ENCODE measurements around the gene PDCD10.

The PDCD10 gene

DNA sequence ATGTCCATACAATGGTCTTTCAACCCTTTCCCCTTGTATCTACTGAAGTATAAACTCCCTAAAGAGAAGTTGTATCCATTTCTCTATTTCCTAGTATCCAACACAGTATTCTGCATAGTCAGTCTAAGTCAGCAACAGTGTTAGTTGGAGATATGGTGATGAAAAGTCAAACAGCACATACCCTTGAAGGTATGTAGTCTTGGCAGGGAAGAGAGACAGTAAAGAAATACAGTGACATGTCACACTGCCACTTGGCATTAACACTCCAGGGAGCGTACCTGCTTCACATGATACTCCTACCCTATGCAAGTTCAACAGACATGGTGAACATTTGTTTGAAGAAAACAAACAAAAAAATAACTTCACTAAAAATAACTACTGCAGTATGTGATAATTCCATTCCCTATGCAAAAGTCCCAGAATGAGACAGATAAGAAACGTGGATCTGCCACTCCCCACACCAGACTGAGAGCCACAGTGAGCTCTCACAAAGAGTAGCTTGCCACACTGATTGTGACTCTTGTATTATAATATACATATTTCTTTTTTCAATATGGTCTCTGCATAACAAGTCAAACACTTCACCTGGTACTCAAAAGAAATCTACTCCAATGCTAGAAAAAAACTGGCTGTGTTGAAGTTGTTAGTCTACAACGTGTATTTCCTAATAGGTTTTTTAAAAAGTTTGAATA, 5.9 kb downstream of the PDCD10 start:
- peak in 1 of 2 experiments; percentile 84 for DNase-seq (ENCODE audit: low read depth in 1 of 2, low spot score in 1 of 2)
- in situ Hi-C loops (cut with HindIII; ENCODE audit: low pct_unique_long_range_greater_than_20kb, low sequenced_read_pairs): no loop called here
- no peak for TF ChIP-seq JUND (IDR thresholded peaks at IDR 0.05; ENCODE audit: low read depth)

DNA sequence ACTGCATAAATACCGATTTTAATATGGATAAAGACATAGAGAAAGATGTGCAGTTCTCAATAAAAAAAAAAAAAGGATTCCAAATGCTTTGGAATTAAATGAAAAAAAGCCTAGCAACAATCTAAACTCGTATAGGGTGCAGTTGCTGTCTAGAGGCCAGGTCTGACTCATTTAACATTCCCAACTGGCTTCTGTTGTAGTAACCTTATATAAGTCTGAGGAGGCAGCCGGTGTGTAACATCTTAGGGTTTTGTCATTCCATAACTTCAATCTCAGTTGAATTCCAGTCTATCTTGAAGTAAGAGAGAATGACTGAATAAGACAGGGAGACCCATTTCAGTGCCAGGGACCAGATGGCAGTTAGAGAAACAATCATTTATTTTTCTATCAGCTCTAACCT, 6.5 kb downstream of the PDCD10 start:
- peak in 1 of 2 experiments; percentile 38 for DNase-seq (ENCODE audit: low read depth in 1 of 2, low spot score in 1 of 2)
- TF ChIP-seq JUND (IDR thresholded peaks at IDR 0.05; ENCODE audit: low read depth): no peak
- in situ Hi-C loops (cut with HindIII; ENCODE audit: low pct_unique_long_range_greater_than_20kb, low sequenced_read_pairs): no loop called here

DNA sequence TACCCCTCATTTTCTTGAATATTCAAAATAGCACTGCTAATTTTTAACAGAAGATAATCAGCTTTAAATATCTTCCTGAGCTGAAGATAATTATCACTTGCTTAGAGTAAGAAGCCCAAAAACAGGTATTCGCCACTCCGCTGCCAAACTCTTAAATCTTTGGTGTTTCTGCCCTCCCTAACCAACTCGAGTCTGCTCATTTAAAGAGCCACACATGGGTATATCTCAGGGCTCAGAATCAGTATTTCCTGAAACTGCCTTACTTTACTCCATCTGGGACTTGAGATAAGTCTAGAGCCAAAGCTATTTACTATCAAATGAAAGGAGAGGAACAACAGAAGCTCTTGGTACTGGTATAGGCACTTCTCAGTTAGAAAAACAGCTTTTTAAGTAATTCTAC, 10.8 kb downstream of the PDCD10 start:
- no peak for TF ChIP-seq JUND (IDR thresholded peaks at IDR 0.05; ENCODE audit: low read depth)
- in situ Hi-C loops (cut with HindIII; ENCODE audit: low pct_unique_long_range_greater_than_20kb, low sequenced_read_pairs): no loop called here
- DNase-seq (ENCODE audit: low read depth in 1 of 2, low spot score in 1 of 2): no peak

DNA sequence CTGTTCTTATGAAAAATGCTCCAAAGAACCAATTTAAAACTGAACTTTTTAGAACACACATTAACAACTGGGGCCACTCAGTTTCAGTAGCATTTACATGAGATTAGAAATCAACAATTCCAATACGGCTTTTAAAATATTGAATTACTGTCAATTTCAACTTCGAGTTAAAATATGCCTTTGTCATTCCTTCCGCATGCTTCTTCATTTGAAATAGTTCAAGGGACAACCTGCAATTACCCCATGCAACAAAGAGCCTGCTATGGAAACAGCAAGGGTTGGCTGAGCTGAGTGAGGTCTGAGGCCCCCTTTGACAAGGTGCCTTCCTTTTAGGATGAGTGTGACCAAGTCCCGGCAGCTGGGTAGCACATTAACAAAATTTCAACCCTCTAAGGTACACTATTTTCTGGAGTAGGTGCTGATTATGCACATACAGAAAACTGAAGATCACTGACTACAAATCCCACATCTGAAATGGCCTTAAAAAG, 11.6 kb downstream of the PDCD10 start:
- in situ Hi-C loops (cut with HindIII; ENCODE audit: low pct_unique_long_range_greater_than_20kb, low sequenced_read_pairs): no loop called here
- no peak for TF ChIP-seq JUND (IDR thresholded peaks at IDR 0.05; ENCODE audit: low read depth)

DNA sequence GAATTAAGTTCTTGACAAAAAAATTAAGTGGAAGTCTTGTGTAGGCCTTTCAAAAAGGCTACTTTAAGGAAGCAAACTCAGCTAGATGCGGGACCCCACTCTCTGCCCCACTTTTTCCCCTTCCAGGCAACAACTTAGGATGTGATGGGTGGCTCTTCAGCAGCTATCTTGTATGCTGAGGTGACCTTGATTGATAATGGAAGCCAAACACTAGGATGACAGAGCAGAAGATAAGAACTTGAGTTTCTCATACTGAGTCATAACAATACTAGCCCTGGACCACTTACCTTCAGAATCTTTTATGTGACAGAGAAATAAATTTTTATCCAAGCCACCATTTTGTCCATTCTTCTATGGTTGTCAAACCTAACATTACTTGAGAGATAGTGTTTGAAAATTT, 16.1 kb downstream of the PDCD10 start:
- no peak for DNase-seq (ENCODE audit: low read depth in 1 of 2, low spot score in 1 of 2)
- TF ChIP-seq JUND (IDR thresholded peaks at IDR 0.05; ENCODE audit: low read depth): no peak
- in situ Hi-C loops (cut with HindIII; ENCODE audit: low pct_unique_long_range_greater_than_20kb, low sequenced_read_pairs): no loop called here

More for the DNA sequence above, 11.6 kb downstream of the PDCD10 start:
- no peak for DNase-seq (ENCODE audit: low read depth in 1 of 2, low spot score in 1 of 2)

DNA sequence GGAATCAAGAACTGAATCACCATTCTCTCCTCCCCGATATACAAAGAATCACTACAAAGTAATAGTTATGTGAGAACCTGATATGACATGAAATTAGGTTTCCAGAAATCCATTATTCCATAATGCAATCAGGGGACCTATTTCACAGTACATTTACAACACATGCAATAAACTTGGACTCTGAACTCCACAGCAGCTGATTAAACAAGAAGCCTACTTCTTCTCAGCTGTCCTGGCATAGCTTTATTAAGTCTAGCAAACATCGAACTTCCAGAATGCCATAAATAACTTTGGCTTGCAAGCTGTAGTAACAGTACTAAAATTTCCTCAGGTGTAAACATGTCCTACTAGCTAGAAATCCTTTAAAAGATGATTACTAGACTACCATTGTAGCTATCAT, 17.8 kb downstream of the PDCD10 start:
- in situ Hi-C loops (cut with HindIII; ENCODE audit: low pct_unique_long_range_greater_than_20kb, low sequenced_read_pairs): no loop called here
- peak in 1 of 2 experiments; percentile 15 for DNase-seq (ENCODE audit: low read depth in 1 of 2, low spot score in 1 of 2)
- no peak for TF ChIP-seq JUND (IDR thresholded peaks at IDR 0.05; ENCODE audit: low read depth)

DNA sequence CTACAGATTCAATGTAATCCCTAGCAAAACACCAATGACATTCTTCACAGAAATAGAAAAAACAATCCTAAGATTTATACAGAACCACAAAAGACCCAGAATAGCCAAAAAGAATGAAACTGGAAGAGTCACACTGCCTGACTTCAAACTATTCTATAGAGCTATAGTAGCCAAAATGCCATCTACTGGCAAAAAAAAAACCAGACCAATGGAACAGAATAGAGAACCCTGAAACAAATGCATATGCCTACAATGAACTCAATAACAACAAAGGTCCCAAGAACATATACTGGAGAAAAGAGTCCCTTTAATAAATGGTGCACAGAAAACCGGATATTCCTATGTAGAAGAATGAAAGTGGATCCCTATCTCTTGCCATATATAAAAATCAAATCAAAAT, 19.8 kb downstream of the PDCD10 start:
- no peak for DNase-seq (ENCODE audit: low read depth in 1 of 2, low spot score in 1 of 2)
- in situ Hi-C loops (cut with HindIII; ENCODE audit: low pct_unique_long_range_greater_than_20kb, low sequenced_read_pairs): no loop called here
- no peak for TF ChIP-seq JUND (IDR thresholded peaks at IDR 0.05; ENCODE audit: low read depth)

DNA sequence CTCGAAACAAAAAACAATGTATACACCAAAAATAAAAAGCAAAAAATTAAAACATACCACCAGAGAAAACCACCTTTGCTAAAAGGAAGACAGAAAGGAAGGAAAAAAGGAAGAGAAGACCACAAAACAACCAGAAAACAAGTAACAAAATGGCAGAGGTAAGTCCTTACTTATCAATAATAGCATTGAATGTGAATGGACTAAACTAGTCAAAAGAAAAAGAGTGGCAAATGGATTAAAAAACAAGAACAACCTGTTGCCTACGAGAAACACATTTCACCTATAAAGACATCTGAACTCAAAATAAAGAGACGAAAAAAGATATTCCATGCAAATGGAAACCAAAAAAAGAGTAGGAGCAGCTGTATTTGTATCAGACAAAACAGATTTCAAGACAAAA, 22.2 kb downstream of the PDCD10 start:
- no peak for TF ChIP-seq JUND (IDR thresholded peaks at IDR 0.05; ENCODE audit: low read depth)
- DNase-seq (ENCODE audit: low read depth in 1 of 2, low spot score in 1 of 2): no peak
- in situ Hi-C loops (cut with HindIII; ENCODE audit: low pct_unique_long_range_greater_than_20kb, low sequenced_read_pairs): no loop called here

DNA sequence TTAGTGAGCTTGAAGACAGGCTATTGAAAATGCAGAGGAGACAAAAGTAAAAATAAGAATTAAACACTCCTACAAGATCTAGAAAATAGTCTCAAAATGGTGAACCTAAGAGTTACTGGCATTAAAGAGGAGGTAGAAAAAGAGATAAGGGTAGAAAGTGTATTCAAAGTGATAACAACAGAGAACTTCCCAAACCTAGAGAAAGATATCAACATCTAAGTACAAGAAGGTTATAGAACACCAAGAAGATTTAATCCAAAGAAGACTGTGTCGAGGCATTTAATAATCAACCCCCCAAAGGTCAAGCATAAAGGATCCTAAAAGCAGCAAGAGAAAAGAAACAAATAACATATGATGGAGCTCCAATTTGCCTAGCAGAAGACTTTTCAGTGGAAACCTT, 23.3 kb downstream of the PDCD10 start:
- in situ Hi-C loops (cut with HindIII; ENCODE audit: low pct_unique_long_range_greater_than_20kb, low sequenced_read_pairs): no loop called here
- DNase-seq (ENCODE audit: low read depth in 1 of 2, low spot score in 1 of 2): no peak
- TF ChIP-seq JUND (IDR thresholded peaks at IDR 0.05; ENCODE audit: low read depth): no peak

DNA sequence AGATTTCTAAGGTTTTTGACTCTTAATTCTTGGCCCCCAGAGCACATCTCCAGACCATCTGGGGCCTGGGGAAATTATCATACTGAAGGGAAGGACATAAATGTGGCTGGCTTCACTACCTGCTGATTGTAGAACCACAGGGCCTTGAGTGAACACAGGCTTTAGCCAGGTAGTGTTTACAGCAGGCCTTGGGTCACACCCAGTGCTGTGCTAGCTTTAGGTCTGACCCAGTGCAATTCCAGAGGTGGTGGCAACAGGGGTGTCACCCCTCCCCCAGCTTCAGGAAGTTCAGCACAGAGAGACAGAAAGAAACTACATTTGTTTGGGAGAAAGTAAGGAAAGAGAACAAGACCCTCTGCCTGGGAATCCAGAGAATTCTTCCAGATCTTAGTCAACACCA, 24.1 kb downstream of the PDCD10 start:
- in situ Hi-C loops (cut with HindIII; ENCODE audit: low pct_unique_long_range_greater_than_20kb, low sequenced_read_pairs): no loop called here

DNA sequence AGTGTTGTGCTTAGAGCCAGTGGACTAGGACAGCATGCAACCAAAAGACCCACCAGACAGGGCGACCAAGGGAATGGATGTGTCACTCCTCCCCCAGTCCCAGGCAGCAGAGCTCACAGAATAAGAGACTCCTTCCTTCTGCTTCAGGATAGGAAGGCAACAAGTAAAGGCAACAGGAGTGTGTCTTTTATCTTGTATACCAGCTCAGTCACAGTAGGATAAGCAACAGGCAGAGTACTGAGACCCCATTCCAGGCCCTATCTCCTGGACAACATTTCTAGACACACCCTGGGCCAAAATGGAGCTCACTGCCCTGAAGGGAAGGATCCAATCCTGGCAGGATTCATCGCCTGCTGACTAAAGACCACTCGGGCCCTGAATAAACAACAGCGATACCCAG, 25.0 kb downstream of the PDCD10 start:
- DNase-seq (ENCODE audit: low read depth in 1 of 2, low spot score in 1 of 2): no peak
- no peak for TF ChIP-seq JUND (IDR thresholded peaks at IDR 0.05; ENCODE audit: low read depth)
- in situ Hi-C loops (cut with HindIII; ENCODE audit: low pct_unique_long_range_greater_than_20kb, low sequenced_read_pairs): no loop called here

More for the DNA sequence above, 24.1 kb downstream of the PDCD10 start:
- no peak for TF ChIP-seq JUND (IDR thresholded peaks at IDR 0.05; ENCODE audit: low read depth)
- DNase-seq (ENCODE audit: low read depth in 1 of 2, low spot score in 1 of 2): no peak

DNA sequence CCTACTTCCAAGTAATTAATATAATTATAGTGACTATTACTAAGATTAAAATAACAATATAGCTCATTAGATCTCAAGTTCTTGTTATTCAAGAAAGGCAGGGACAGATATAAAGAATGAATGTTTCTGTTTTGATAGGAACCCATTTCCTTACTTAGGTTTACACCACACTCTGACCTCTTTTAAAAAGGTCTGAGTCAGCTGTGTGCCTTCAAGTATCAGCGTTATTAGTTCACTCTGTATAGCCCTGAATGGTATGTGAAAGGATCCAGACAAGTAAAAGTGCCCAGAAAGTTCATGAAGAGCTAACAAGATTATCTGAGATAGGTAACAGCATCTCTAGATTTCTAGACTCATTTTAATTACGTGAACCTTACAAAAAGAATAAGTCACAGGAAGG, 28.9 kb downstream of the PDCD10 start:
- in situ Hi-C loops (cut with HindIII; ENCODE audit: low pct_unique_long_range_greater_than_20kb, low sequenced_read_pairs): no loop called here
- no peak for DNase-seq (ENCODE audit: low read depth in 1 of 2, low spot score in 1 of 2)
- no peak for TF ChIP-seq JUND (IDR thresholded peaks at IDR 0.05; ENCODE audit: low read depth)

DNA sequence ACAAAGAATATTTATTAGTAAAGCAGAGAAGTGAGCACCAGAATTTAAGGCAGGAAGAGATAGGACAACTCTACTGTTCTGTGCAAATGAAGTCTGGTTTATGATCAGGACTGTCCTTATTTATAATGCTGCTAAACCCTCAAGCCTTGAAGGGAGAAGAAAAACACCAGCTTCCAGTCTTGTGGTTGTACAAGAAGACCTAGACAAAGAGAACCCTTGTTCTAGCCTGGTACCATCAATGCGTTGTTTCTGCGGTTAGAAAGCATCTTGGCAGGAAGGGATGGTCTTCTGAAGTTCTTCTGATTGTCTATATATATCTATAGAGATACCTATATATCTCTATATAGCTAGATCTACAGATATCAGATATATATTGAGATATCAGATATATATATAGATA, 33.8 kb downstream of the PDCD10 start:
- DNase-seq (ENCODE audit: low read depth in 1 of 2, low spot score in 1 of 2): no peak
- in situ Hi-C loops (cut with HindIII; ENCODE audit: low pct_unique_long_range_greater_than_20kb, low sequenced_read_pairs): no loop called here
- no peak for TF ChIP-seq JUND (IDR thresholded peaks at IDR 0.05; ENCODE audit: low read depth)

DNA sequence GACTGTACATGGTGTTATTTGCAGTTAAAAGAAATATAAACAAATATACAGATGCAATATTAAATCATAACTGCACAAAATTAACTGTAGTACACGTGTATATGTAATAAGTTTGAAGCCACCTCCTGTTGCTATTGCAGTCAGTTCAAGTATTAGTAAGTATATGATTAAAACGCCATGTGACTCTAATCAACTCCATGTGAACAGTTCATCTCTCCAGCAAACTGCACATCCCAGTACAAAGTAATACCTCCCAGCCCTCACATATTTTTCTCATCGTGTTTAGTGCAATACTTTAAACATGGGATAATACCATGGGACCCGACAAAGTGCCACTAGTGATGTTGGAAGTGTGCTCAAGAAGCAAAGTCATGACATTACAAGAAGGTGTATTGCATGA, 34.6 kb downstream of the PDCD10 start:
- in situ Hi-C loops (cut with HindIII; ENCODE audit: low pct_unique_long_range_greater_than_20kb, low sequenced_read_pairs): no loop called here
- no peak for DNase-seq (ENCODE audit: low read depth in 1 of 2, low spot score in 1 of 2)

More for the DNA sequence above, 34.6 kb downstream of the PDCD10 start:
- no peak for TF ChIP-seq JUND (IDR thresholded peaks at IDR 0.05; ENCODE audit: low read depth)

Data from T47D (cell line).